HG03135 (cell line): ENCODE data around the gene DIPK1B.

ENCODE experiments used
- ATAC-seq: cut with Tn5 transposase; IDR thresholded peaks from one replicate; pipeline ENCODE4 v1.9.1; 2021; ENCODE audit warnings: mild to moderate bottlenecking, moderate library complexity; ENCODE audit not compliant: unreplicated experiment

Gene DIPK1B

DNA sequence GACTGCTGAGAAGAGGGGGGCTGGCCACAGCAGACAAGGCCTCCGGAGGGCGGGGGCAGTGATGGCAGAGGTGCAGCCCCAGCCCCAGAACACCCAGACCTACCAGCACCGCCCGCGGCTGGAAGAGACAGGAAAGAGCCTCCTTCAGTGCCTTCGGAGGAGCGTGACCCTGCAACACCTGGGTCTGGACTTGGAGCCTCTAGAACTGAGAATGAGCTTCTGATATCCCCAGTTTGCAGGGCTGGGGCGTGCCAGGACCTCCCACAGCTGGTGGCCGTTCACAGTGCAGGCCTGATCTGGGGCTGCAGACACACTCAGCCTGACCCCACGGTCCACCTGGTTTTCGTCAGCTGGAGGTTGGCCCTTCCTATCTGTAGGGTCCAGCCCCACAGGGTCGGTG is 21.2 kb downstream of the DIPK1B start:
- ATAC-seq: no peak

DNA sequence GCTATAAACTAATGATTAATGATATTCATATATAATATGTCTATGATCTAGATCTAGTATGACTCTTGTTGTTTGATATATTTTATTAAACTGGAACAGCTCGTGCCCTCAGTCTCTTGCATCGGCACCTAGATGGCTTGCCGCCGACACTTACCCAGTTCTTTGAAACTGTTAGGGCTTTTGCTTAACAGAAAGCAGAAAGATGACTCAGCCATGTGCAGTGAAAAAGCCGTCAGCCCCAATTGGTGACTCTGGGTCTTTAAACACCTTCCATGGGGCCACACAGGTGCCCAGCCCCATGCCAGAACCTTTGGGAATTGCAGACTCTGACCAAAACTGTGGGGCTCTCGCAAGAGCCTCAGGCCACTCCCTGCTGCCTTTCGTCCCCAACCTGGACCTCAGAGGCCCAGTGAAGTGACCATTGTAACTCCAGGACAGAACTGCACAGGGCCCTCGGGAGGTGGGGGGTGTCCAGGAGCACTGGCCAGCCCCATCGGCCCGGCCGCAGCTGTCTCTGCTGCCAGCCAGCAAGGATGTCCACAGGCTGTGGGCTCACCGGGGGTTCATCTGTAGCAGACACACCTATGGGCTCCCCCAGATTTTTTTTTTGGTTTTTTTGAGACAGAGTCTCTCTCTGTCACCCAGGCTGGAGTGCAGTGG is 22.6 kb downstream of the DIPK1B start:
- no peak for ATAC-seq

DNA sequence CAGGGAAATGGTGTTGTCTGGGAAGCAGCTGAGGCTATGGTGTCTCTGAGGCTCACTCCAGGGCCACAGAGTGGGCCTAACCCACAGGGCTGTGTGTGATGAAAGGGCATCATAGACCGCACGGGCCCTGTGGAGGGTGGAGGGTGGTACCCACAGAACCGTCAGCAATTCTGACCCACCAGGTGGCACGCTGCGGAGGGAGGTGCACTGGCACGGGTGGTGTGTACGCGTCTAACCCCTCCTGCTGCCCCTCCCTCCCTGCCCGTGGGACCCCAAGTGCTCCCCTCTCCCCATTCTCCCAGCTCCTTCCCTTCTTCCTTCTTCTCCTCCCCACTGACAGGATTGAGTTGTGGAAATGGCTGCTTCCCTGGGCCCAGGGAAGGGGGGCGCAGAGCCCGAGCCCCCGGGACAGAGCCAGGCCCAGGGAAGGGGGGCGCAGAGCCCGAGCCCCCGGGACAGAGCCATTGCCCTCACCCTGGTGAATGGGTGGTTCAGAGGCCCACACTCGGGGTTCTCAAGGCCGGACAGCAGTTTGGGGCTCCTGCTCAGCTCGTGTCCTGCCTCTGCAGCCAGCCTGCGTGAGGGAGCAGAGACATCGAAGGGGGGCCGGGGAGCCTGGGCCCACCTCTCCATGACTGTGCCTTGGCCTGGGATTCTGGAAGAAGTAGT is 23.6 kb downstream of the DIPK1B start:
- no peak for ATAC-seq

DNA sequence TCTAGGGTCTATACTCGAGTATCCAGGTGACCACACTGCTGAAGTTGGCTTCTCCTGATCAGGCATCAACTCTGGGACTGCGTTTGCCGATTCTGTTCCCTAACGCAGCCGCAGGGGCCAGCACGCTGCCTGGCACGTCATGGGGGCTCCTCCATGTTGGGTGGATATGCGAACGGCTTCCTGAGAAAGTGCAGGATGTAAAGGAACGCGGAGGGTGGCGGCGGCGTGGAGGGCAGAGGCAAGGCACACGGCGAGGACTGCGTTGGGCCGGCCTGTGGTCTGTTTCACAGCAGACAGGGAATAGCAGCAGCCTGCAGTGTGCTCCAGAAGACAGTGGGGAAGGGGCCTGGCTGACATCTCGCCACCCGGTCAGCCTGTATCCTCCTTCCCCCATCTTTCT is 26.6 kb downstream of the DIPK1B start:
- no peak for ATAC-seq

DNA sequence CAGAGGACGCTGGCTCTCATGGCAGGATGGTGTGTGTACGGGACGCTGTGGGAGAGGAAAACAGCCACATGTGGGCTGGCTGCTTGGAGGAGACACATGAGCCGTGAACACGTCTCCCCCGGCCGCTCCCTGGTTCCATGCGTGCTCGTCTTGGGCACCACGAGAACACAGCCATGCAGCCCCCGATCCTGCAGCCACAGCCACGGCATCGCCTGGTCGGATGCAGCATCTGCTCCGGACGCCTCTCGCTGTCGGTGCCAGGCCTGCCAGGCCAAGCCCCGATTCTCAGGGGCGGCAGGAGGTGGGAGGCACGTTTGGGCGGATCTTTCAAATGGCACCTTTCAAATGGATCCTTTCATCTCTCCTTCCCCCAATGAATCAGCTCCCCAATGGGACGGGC is 27.1 kb downstream of the DIPK1B start:
- no peak for ATAC-seq

DNA sequence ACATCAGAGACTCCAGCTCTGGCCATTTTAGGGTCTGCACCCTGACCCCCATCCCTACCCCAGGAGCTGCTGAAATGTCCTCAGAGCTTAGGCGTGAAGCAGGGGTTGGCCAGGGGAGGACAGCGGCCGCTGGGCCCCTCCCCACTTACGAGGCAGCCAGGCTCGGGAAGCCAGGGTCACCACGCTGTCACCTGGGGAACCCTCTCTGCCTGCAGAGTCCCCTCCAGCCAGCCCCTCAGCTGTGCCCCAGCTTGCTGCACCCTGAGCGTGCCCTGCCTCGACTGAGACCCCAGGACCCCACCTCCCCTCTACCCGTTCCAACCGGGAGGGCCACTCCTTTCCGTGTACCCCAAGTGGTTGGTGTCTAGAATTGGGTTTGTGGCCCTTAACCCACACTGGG is 27.7 kb downstream of the DIPK1B start:
- ATAC-seq: no peak

DNA sequence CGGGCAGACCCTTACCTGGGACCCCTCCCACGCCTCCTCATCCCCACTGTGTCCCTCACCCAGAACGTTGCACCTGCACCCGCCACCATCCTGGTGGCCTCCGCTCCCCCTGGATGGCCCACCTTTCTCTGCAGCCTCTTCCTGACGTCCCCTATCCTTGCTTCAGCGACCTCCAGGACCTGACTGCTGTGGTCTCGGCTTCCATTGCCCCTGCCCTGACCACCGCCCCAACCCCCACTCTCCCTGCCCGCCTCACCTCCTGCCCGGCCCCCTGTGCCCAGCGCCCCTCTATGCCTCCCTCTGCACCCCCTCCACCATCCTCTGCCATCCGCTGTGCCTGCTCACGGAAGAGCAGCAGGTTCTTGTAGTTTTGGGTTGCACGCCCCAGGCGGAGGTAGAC is 28.1 kb downstream of the DIPK1B start:
- ATAC-seq: no peak

DNA sequence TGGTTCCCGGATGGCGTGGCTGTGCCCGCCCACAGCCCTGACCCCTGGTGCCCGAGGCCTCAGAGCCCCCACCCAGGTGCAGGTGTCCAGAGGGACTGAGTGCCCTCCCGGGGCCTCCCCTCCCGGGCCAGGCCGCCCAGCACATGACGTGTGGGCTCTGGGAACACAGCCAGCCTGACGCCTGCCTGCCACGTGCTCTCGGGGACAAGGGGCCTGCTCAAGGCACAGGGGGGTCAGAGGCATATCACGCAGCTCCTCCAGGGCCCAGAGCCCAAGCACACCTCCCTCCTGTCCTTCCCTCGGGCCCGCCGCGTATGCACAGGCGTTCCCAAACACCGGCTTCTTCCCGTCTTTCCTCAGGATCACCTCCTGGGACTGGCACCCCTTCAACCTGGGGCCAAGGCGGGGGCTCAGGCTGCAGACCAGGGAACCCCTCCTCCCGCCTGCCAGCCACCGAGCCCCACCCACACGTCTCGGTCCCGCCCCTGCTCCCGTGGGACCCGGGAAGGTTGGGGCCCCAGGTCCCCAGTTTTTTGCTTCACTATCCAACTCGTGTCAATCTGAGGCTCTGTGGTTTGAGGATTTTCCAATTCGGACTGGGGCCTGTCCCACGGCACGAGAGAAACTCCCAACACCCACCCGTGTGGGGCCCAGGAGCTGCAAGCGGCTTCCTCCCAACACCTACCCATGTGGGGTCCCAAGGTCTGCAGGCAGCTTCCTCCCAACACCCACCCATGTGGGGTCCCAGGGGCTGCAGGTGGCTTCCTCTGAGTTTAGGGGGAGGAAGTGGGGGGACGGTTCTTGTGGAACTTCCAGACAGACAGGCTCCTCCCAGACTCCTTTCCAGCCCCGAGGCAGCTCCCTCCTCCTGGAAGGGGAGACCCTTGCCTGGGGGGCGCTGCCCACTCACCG is 28.9 kb downstream of the DIPK1B start:
- no peak for ATAC-seq

DNA sequence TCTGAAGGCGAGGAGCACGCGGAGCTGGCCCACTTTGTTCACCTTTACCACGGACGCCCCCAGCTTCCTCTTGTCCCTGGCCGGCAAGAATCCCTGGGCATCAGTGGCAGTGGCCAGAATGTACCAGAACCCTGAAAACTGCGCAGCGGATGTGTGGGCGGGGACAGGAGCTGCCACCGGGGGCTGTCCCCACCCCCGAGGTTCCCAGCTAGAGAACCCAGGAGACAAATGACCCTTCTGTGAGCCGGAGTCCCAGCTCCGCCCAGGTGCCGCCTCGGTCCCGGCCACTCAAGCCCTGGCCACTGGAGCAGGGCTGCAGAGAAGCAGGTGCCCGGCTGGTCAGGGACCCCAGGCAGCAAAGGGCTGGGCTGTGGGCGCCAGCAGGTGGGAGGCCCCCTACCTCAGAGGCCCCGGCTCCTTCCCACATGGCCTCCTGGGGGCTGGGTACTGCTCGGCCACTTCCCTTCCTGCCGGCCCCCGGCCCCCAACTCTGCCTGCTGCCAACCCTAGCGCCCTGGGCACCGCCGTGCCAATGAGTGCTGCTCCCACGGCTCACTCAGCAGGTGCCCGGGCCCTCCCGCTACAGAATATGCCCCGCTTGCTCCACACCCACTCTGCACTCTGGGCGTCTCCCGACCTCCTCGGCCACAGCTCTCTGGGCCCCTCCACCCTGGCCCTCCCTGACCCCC is 29.7 kb downstream of the DIPK1B start:
- no peak for ATAC-seq

DNA sequence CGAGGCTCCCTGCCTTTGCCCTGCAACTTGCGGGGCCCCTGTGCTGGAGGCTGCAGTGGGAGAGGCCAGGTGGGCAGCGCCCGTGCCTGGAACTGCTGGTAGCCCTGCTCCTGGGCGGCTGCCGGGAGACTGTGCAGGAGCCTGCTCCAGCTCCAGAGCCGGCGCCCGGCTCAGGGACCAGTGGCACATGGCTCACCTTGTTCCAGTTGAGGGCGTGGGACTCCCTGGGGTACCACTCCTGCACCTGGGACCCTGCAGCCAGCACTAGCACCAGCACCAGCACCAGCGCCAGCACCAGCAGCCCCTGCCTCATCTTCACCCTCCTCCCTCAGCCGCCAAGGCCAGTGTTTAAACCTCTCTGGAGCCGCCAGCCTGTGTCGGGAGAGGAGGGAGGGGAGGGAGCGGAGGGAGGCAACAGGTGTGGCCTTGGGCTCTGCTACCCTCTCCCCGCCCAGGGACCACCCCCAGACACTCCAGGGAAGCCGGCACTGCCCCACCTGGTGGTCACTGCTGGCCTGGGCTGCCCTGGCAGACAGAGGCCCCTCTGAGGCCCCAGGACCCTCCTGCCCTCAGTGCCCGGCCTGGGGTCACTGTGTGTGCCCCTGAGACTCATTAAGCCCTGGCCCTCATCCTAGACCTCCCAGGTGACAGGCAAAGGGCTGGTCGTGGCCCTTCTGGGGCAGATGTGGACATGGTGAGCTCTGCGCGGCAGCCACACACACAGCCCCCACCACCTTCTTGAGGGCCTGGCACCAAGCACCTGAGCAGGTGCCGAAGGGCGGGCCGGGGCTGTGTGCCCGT is 30.4 kb downstream of the DIPK1B start, which contains the start of gene LCN10:
TSS of gene LCN10 (minus strand) at position 350 of the 801 bp plus-strand sequence. CDS start at position 313, 37 bp downstream.
- no peak for ATAC-seq

DNA sequence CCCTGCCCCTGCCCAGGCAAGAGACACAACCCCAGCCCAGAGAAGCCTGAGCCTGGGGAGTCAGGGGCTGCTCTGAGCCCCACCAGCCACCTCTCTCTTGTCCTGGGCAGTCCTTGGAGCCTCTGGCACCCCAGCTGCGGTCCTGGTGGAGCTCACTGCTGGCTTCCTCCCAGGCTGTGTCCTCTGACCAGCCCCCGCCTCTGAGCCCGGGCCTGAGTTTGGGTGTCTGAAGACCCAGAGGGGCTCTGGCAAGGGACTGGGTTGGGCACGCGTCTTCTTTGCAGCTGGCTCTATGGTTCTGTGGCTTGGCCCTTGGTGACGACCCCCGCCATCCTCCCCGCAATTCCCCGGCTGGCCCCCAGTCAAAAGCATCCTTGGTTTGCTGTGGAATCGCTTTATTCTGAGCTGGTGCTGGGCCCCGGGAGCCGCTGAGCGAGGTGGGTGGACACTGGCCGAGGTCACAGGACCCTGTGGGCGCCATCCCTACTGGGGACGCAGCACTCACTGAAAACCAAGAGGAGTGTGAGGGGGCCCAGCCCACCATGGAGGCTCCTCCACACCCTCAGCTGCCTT is 31.4 kb downstream of the DIPK1B start:
- no peak for ATAC-seq

DNA sequence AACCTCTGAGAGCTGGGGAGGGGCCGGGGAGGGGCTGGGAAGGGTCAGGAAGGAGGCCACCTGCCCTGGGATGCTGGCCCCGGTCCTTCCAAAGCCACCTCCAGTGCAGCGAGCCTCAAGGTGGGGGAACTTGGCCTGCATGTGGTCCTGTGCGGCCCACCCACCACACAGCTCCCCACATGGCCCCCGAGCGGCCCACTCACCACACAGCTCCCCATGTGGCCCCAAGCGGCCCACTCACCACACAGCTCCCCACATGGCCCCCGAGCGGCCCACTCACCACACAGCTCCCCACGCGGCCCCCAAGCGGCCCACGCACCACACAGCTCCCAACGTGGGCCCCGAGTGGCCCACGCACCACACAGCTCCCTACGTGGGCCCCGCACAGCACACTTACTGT is 32.4 kb downstream of the DIPK1B start:
- no peak for ATAC-seq

DNA sequence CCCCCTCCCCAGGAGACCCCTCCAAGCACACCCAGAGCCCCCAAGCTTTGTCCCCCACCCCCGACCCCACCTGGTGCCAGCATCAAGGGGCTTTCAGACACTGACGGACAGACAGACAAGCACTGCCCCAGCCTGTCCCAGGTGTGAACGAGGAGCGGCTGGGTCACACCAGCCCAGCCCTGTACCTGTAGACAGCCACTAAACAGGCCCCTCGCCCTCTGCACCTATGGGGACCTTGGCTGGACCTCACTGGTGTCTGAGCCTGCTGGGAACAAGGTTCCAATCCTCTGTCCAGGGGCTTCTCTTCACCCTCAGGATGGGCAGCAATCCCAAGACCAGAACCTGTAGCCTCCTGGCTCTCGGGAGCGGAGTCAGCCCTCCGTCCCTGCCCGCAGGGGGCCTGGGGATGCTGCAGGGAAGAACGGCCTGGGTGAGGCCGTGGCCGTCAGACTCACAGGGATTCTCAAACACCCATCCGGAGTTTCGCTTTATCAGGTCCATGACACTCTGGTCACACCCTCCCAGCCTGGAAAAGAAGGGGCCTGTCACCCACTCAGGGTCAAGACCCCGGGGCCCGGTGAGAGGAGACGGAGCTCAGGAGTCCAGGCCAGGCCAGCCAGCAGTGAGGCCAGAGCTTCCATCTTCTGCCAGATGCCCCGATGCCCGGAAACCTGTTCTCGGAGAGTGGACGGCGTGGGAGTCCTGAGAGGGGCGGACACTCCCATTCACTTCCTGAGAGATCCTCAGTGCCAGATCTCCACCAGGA is 33.2 kb downstream of the DIPK1B start:
- ATAC-seq: no peak

DNA sequence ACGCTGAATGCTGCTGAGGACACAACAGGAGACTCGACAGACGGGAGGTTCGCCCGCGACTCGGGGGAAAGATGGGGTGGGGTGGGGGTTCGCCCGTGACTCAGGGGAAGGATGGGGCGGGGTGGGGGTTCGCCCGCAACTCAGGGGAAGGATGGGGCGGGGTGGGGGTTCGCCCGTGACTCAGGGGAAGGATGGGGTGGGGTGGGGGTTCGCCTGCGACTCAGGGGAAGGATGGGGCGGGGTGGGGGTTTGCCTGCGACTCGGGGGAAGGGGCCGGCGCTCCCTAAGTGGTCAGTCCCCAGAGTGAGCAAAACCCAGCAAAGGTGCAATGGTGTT is 33.8 kb downstream of the DIPK1B start:
- no peak for ATAC-seq

DNA sequence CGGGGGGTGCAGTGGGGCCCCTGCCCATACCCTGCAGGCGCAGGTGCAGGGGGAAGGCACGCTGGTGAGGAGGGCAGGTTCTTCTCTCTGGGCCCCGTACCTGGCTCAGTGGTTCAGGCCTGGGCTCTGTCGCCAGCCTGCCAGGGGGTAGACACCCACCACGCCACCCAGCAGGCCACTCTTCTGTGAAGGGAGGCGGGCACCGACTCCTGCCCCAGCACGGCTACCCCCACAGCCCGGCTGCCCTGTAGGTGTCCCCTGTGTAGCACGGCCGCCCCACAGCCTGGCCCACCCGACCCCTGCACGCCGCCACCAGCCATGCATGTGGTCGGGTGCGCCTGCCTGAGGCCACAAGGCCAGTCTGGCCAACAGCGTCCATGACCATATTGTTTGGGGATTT is 34.2 kb downstream of the DIPK1B start:
- ATAC-seq: no peak

DNA sequence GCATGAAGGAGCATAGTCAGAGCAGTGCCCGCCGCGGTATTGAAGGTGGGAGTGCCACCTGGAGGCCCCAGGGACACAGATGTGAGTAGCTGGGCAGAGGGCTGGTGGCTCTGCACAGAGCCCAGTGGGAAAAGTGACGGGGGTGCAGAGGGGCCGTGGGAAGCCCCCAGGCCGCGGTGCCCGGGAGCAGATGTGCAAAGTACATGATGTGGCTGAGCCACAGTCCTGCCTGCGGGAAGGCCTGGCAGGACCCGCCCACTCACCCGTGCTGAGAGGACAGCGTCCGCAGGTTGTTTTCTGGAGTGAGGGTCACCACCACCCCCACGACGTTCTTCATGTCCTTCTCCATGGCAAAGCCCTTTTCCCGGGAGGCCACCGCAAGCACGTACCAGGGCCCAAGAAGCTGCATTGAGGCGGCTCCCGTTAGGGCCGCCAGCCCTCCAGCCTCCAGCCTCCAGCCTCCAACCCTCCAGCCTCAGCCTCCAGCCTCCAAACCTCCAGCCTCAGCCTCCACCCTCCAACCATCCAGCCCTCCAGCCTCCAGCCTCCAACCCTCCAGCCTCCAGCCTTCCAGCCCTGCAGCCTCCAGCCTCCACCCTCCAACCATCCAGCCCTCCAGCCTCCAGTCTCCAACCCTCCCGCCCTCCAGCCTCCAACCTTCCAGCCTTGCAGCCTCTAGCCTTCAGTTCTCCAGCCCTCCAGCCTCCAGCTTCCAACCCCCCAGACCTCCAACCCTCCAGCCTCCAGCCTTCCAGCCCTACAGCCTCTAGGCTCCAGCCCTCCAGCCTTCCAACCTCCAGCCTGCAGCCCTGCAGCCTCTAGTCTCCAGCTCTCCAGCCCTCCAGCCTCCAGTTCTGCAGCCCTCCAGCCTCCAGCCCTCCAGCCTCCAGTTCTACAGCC is 35.0 kb downstream of the DIPK1B start:
- ATAC-seq: no peak

DNA sequence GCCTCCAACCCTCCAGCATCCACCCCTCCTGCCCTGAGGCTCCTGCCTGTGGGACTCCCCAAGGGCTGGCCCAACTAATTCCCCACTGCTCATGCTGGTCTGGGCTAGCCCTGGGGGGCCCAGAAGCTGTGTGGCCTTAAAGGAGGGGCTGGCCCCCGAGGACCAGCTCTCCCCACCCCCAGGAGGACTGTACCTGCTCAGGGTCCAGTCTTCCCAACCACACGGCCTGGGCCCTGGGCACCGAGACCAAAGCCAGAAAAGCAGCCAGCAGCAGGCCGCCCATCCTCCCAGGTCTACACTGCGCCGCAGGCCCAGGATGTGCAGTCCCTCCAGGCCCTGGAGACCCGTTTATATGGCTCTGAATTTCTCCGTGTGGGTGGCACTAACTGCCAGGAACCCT is 35.8 kb downstream of the DIPK1B start, which contains the start of gene LCN6:
TSS of gene LCN6 (minus strand) at position 325 of the 400 bp plus-strand sequence. CDS start at position 283, 42 bp downstream.
- no peak for ATAC-seq
